Ectodermal cell (in vitro differentiated cells): ENCODE data around the gene SPOCK3.

Experiments
- H3K27ac ChIP-seq: 2 replicates; pipeline ENCODE4 v1.7.0; 2013; ENCODE audit warnings: mild to moderate bottlenecking, low read depth, low read length; ENCODE audit not compliant: insufficient read depth, poor library complexity, severe bottlenecking
- H3K27me3 ChIP-seq: 2 replicates; pipeline ENCODE4 v1.7.0; 2013; ENCODE audit warnings: mild to moderate bottlenecking, low read length; ENCODE audit not compliant: insufficient read depth, control insufficient read depth, poor library complexity, severe bottlenecking
- H3K36me3 ChIP-seq: one replicate; pipeline ENCODE4 v1.7.0; 2013; ENCODE audit warnings: low read length; ENCODE audit not compliant: control insufficient read depth, insufficient read depth
- H3K4me1 ChIP-seq: one replicate; pipeline ENCODE4 v1.7.0; 2013; ENCODE audit warnings: low read length; ENCODE audit not compliant: control insufficient read depth, insufficient read depth
- H3K4me3 ChIP-seq: 2 replicates; pipeline ENCODE4 v1.7.0; 2013; ENCODE audit warnings: low read depth, low read length, control low read depth; ENCODE audit not compliant: insufficient read depth
- H3K9me3 ChIP-seq: 2 replicates; pipeline ENCODE4 v1.7.0; 2013; ENCODE audit warnings: mild to moderate bottlenecking, low read length, moderate library complexity; ENCODE audit not compliant: control insufficient read depth
- WGBS, 2 experiments: methylation state at CpG; one replicate each; pipeline ENCODE4 v1.1.7; 2013; ENCODE audit warnings: missing lambda C conversion rate in 2 of 2; 5-methylcytosine and 5-hydroxymethylcytosine counted together

The SPOCK3 gene

GRCh38 chr4:166924424-166924823 lies 309.9 kb downstream of the SPOCK3 start:
- no peaks in the 10 kb centered on the region for H3K27me3 ChIP-seq
- 97 to 98% methylated on average over 3 of the region's 3 CpGs for WGBS, 2 experiments
- no peak overlapping the region for H3K4me3 ChIP-seq
- H3K9me3 ChIP-seq = no peaks in the 10 kb centered on the region
- H3K36me3 ChIP-seq = no peaks in the 10 kb centered on the region
- no peaks in the 10 kb centered on the region for H3K4me1 ChIP-seq
- H3K27ac ChIP-seq = no peak overlapping the region

GRCh38 chr4:166913926-166914325 lies 320.4 kb downstream of the SPOCK3 start:
- no peaks in the 10 kb centered on the region for H3K27me3 ChIP-seq
- 93 to 98% methylated on average over 2 to 3 of the region's 4 CpGs for WGBS, 2 experiments
- H3K27ac ChIP-seq = no peak overlapping the region
- H3K4me1 ChIP-seq = no peaks in the 10 kb centered on the region
- no peaks in the 10 kb centered on the region for H3K36me3 ChIP-seq
- H3K9me3 ChIP-seq = no peaks in the 10 kb centered on the region
- no peak overlapping the region for H3K4me3 ChIP-seq

- Histone ChIP-seq H3K27ac (no peak overlapping the region), H3K9me3 (no peaks in the 10 kb centered on the region), H3K4me3 (no peak overlapping the region), H3K27me3 (no peaks in the 10 kb centered on the region), H3K36me3 (no peaks in the 10 kb centered on the region), H3K4me1 (no peaks in the 10 kb centered on the region)
- WGBS, 2 experiments = 97 to 100% methylated on average over 3 to 5 of the region's 5 CpGs
Measured at GRCh38 chr4:166903408-166903807, 330.9 kb downstream of the SPOCK3 start.

- Histone ChIP-seq H3K36me3 (no peaks in the 10 kb centered on the region), H3K27ac (no peak overlapping the region), H3K4me1 (no peaks in the 10 kb centered on the region), H3K27me3 (no peaks in the 10 kb centered on the region), H3K4me3 (no peak overlapping the region), H3K9me3 (no peaks in the 10 kb centered on the region)
- WGBS, 2 experiments = 50 to 60% methylated on average over 1 of the region's 1 CpG
Measured at GRCh38 chr4:166902941-166903340, 331.4 kb downstream of the SPOCK3 start.

- 84 to 86% methylated on average over 3 of the region's 3 CpGs for WGBS, 2 experiments
- no peak overlapping the region for H3K4me3 ChIP-seq
- no peaks in the 10 kb centered on the region for H3K27me3 ChIP-seq
- H3K27ac ChIP-seq = no peak overlapping the region
- no peaks in the 10 kb centered on the region for H3K9me3 ChIP-seq
- H3K36me3 ChIP-seq = no peaks in the 10 kb centered on the region
- H3K4me1 ChIP-seq = no peaks in the 10 kb centered on the region
Measured at GRCh38 chr4:166896254-166896653, 338.0 kb downstream of the SPOCK3 start.

- Histone ChIP-seq H3K36me3 (no peaks in the 10 kb centered on the region), H3K27me3 (no peaks in the 10 kb centered on the region), H3K4me1 (no peaks in the 10 kb centered on the region), H3K4me3 (no peak overlapping the region), H3K9me3 (no peaks in the 10 kb centered on the region), H3K27ac (no peak overlapping the region)
- WGBS, 2 experiments = 97 to 100% methylated on average over 1 of the region's 1 CpG
Measured at GRCh38 chr4:166895771-166896170, 338.5 kb downstream of the SPOCK3 start.

- Histone ChIP-seq H3K4me3 (no peak overlapping the region), H3K27ac (no peak overlapping the region), H3K4me1 (no peaks in the 10 kb centered on the region), H3K36me3 (no peaks in the 10 kb centered on the region), H3K27me3 (no peaks in the 10 kb centered on the region), H3K9me3 (no peaks in the 10 kb centered on the region)
- 100% methylated on average over 1 of the region's 1 CpG for WGBS, 2 experiments
Measured at GRCh38 chr4:166887457-166887856, 346.8 kb downstream of the SPOCK3 start.

- no peaks in the 10 kb centered on the region for H3K27me3 ChIP-seq
- no peaks in the 10 kb centered on the region for H3K4me1 ChIP-seq
- 98 to 100% methylated on average over 1 to 2 of the region's 2 CpGs for WGBS, 2 experiments
- no peaks in the 10 kb centered on the region for H3K36me3 ChIP-seq
- H3K27ac ChIP-seq = no peak overlapping the region
- H3K9me3 ChIP-seq = no peaks in the 10 kb centered on the region
- no peak overlapping the region for H3K4me3 ChIP-seq
Measured at GRCh38 chr4:166886718-166887117, 347.6 kb downstream of the SPOCK3 start.

GRCh38 chr4:166882221-166882620 lies 352.1 kb downstream of the SPOCK3 start:
- Histone ChIP-seq H3K36me3 (no peaks in the 10 kb centered on the region), H3K9me3 (no peaks in the 10 kb centered on the region), H3K27me3 (no peaks in the 10 kb centered on the region), H3K27ac (no peak overlapping the region), H3K4me1 (no peaks in the 10 kb centered on the region), H3K4me3 (no peak overlapping the region)
- 89 to 100% methylated on average over 1 of the region's 2 CpGs for WGBS, 2 experiments

- Histone ChIP-seq H3K9me3 (no peaks in the 10 kb centered on the region), H3K27ac (no peak overlapping the region), H3K27me3 (no peaks in the 10 kb centered on the region), H3K36me3 (no peaks in the 10 kb centered on the region), H3K4me1 (no peaks in the 10 kb centered on the region), H3K4me3 (no peak overlapping the region)
- 81 to 94% methylated on average over 3 to 5 of the region's 5 CpGs for WGBS, 2 experiments
Measured at GRCh38 chr4:166875821-166876220, 358.5 kb downstream of the SPOCK3 start.

- WGBS, 2 experiments = 92 to 93% methylated on average over 1 of the region's 1 CpG
- no peaks in the 10 kb centered on the region for H3K36me3 ChIP-seq
- no peaks in the 10 kb centered on the region for H3K9me3 ChIP-seq
- H3K4me3 ChIP-seq = no peak overlapping the region
- no peaks in the 10 kb centered on the region for H3K27me3 ChIP-seq
- H3K4me1 ChIP-seq = no peaks in the 10 kb centered on the region
- H3K27ac ChIP-seq = no peak overlapping the region
Measured at GRCh38 chr4:166862032-166862431, 372.3 kb downstream of the SPOCK3 start.
